ENCODE results near the gene PTGES3.

The PTGES3 gene

GRCh38 chr12:56718636-56719035 is 30.6 kb upstream of the PTGES3 start:
- no peak for DNase-seq (ENCODE audit: low read depth)
- TF ChIP-seq CTCF (conservative IDR thresholded peaks at IDR 0.05; ENCODE audit: low read depth, low read length), result no peak
- no peak overlapping the region for H3K4me3 ChIP-seq (ENCODE audit: low read length)

- TF ChIP-seq CTCF (conservative IDR thresholded peaks at IDR 0.05; ENCODE audit: low read depth, low read length), result no peak
- no peak for DNase-seq (ENCODE audit: low read depth)
These were observed 30.1 kb upstream of the PTGES3 start for GRCh38 chr12:56718149-56718548.

GRCh38 chr12:56716933-56717880 is 29.1 kb upstream of the PTGES3 start:
- TF ChIP-seq CTCF (conservative IDR thresholded peaks at IDR 0.05; ENCODE audit: low read depth, low read length), result no peak
- H3K4me3 ChIP-seq (ENCODE audit: low read length), result no peak overlapping the region
- DNase-seq (ENCODE audit: low read depth), result no peak

More at GRCh38 chr12:56718149-56718548, 30.1 kb upstream of the PTGES3 start:
- no peak overlapping the region for H3K4me3 ChIP-seq (ENCODE audit: low read length)

- DNase-seq (ENCODE audit: low read depth), result no peak
- H3K4me3 ChIP-seq (ENCODE audit: low read length), result no peak overlapping the region
- TF ChIP-seq CTCF (conservative IDR thresholded peaks at IDR 0.05; ENCODE audit: low read depth, low read length), result no peak
These were observed 28.4 kb upstream of the PTGES3 start for GRCh38 chr12:56716458-56716857.

- no peak for TF ChIP-seq CTCF (conservative IDR thresholded peaks at IDR 0.05; ENCODE audit: low read depth, low read length)
- no peak overlapping the region for H3K4me3 ChIP-seq (ENCODE audit: low read length)
- DNase-seq (ENCODE audit: low read depth), result no peak
These were observed 27.7 kb upstream of the PTGES3 start for GRCh38 chr12:56715798-56716197.

GRCh38 chr12:56714431-56714929 is 26.4 kb upstream of the PTGES3 start:
- no peak overlapping the region for H3K4me3 ChIP-seq (ENCODE audit: low read length)
- TF ChIP-seq CTCF (conservative IDR thresholded peaks at IDR 0.05; ENCODE audit: low read depth, low read length), result no peak
- no peak for DNase-seq (ENCODE audit: low read depth)

- no peak overlapping the region for H3K4me3 ChIP-seq (ENCODE audit: low read length)
- DNase-seq (ENCODE audit: low read depth), result no peak
- no peak for TF ChIP-seq CTCF (conservative IDR thresholded peaks at IDR 0.05; ENCODE audit: low read depth, low read length)
These were observed 25.3 kb upstream of the PTGES3 start for GRCh38 chr12:56713345-56713744.

Measured in retinal pigment epithelial cell (primary cell).